Uterus (tissue), 4 donors: ENCODE results near the gene FADS3. TPM values are rescaled to one million over a fixed set of nuclear protein-coding genes. Genes with fewer than 3 reads are reported as not detected.
A peak's percentile ranks its signal among the peaks of the same experiment; 100 is the strongest.

Experiments
- DNase-seq, 2 donors: peaks; one replicate each; pipeline ENCODE4 v3.0.0-alpha.2; 2019 to 2020
- H3K27ac ChIP-seq, 2 donors: fragments of 200-600 bp; sonication (generic); 1 replicate in 1 of 2; 2 replicates in 1 of 2; pipeline ENCODE4 v1.5.1; 2016 to 2018
- H3K27me3 ChIP-seq, 2 donors: fragments of 200-600 bp; sonication (generic); one replicate each; pipeline ENCODE4 v1.5.1; 2018 to 2019; ENCODE audit warnings: control low read depth in 1 of 2
- H3K36me3 ChIP-seq, 2 donors: fragments of 200-600 bp; sonication (generic); one replicate each; pipeline ENCODE4 v1.5.1; 2019; ENCODE audit warnings: control low read depth in 1 of 2
- H3K4me1 ChIP-seq, 2 donors: fragments of 200-600 bp; sonication (generic); one replicate each; pipeline ENCODE4 v1.5.1; 2018 to 2019; ENCODE audit warnings: control low read depth in 1 of 2
- H3K4me3 ChIP-seq, 2 donors: fragments of 200-600 bp; sonication (generic); 1 replicate in 1 of 2; 2 replicates in 1 of 2; pipeline ENCODE4 v1.5.1; 2018 to 2019; ENCODE audit warnings: mild to moderate bottlenecking in 1 of 2
- H3K9me3 ChIP-seq, 2 donors: fragments of 200-600 bp; sonication (generic); one replicate each; pipeline ENCODE4 v1.5.1; 2019; ENCODE audit warnings: control low read depth in 1 of 2
- POLR2A ChIP-seq, 2 donors: fragments of 450-650 bp; IDR thresholded peaks; one replicate each; pipeline ENCODE4 v1.6.1; 2016; ENCODE audit warnings: antibody characterized with exemption in 2 of 2, mild to moderate bottlenecking in 1 of 2, moderate library complexity in 1 of 2
- intact Hi-C: fragments of 100-400 bp; cut with DNase I; formaldehyde crosslinking; loops from one replicate; pipeline ENCODE4 v1.15.1; 2023; ENCODE audit warnings: low total_unique reads
- total RNA-seq, 4 donors: library from RNA; depleted of rRNA in 3 of 4; stranded (reverse); fragments of >200 nt in 3 of 4; gene quantifications; one replicate each; pipeline versions ENCODE4 v1.1.0 to v1.2.4, GENCODE V29; 2014 to 2023
- TF ChIP-seq, protein P1 (sequence below), 4 experiments: fragments of 200-600 bp in 2 of 4; fragments of 450-650 bp in 2 of 4; sonication (generic) in 2 of 4; IDR thresholded peaks; one replicate each; pipeline ENCODE4 v1.5.1; 2016 to 2019; ENCODE audit warnings: antibody characterized with exemption in 4 of 4, mild to moderate bottlenecking in 2 of 4, moderate library complexity in 1 of 4
- donor health status: DM: yes; HTN: yes; CAD: no.

FADS3 gene
- total RNA-seq, 4 donors from 2014 or later, result 18.2 to 74.6 (median 32.0) TPM

- TF ChIP-seq, protein P1, sequence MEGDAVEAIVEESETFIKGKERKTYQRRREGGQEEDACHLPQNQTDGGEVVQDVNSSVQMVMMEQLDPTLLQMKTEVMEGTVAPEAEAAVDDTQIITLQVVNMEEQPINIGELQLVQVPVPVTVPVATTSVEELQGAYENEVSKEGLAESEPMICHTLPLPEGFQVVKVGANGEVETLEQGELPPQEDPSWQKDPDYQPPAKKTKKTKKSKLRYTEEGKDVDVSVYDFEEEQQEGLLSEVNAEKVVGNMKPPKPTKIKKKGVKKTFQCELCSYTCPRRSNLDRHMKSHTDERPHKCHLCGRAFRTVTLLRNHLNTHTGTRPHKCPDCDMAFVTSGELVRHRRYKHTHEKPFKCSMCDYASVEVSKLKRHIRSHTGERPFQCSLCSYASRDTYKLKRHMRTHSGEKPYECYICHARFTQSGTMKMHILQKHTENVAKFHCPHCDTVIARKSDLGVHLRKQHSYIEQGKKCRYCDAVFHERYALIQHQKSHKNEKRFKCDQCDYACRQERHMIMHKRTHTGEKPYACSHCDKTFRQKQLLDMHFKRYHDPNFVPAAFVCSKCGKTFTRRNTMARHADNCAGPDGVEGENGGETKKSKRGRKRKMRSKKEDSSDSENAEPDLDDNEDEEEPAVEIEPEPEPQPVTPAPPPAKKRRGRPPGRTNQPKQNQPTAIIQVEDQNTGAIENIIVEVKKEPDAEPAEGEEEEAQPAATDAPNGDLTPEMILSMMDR (IDR thresholded peaks at IDR 0.05), result no peak
- TF ChIP-seq POLR2A (IDR thresholded peaks at IDR 0.05), result no peak
- intact Hi-C loops, result no loop called here
- Histone ChIP-seq H3K9me3 (no peaks in the 10 kb centered on the region), H3K4me1 (no peaks in the 10 kb centered on the region), H3K27me3 (no peaks in the 10 kb centered on the region), H3K4me3 (no peak overlapping the region), H3K27ac (no peak overlapping the region), H3K36me3 (no peaks in the 10 kb centered on the region)
- no peak for DNase-seq
Measured at GRCh38 chr11:61874853-61875252, 16.5 kb downstream of the FADS3 start.

GRCh38 chr11:61874377-61874809, 17.0 kb downstream of the FADS3 start:
- Histone ChIP-seq H3K36me3 (no peaks in the 10 kb centered on the region), H3K4me1 (no peaks in the 10 kb centered on the region), H3K27ac (no peak overlapping the region), H3K4me3 (no peak overlapping the region), H3K9me3 (no peaks in the 10 kb centered on the region), H3K27me3 (no peaks in the 10 kb centered on the region)
- intact Hi-C loops, result no loop called here
- DNase-seq, result no peak
- TF ChIP-seq, protein P1 (IDR thresholded peaks at IDR 0.05), result no peak
- no peak for TF ChIP-seq POLR2A (IDR thresholded peaks at IDR 0.05)

- intact Hi-C loops, result no loop called here
- Histone ChIP-seq H3K27ac (no peak overlapping the region), H3K36me3 (no peaks in the 10 kb centered on the region)
Measured at GRCh38 chr11:61873588-61874376, 17.6 kb downstream of the FADS3 start.

DNA sequence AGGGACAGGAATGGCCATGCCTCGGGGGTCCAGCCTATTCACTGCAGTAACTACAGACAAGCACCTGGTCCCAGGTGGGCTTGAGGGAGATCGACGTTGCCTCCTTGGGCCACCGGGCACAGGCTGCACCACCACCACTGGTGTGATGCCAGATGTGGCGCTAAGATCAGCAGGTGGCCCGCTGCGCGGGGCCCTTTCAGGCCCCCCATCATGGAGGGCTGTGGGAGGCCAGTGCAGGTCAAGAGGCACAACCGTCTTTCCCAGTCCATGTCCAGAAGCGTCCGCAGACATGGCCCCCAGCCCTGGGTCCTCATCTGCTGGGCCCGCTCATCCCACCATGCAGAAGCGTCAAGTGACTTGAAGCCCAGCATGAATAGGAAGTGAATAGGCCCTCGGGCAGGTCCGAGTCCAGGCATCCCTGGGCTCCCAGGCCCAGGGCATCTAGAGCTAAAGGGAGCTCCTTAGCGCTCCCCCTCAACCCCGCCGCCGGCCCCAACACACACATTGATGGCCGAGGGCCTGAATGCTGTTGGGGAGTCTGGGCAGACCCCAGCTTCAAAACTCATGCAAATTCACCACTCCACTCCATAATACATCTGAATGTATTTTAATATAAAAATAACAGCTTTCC, 18.3 kb downstream of the FADS3 start:
- Histone ChIP-seq H3K9me3 (no peaks in the 10 kb centered on the region), H3K36me3 (no peaks in the 10 kb centered on the region), H3K27me3 (no peaks in the 10 kb centered on the region), H3K4me1 (no peaks in the 10 kb centered on the region), H3K4me3 (no peak overlapping the region), H3K27ac (no peak overlapping the region)
- TF ChIP-seq, protein P1 (IDR thresholded peaks at IDR 0.05), result no peak
- no peak for TF ChIP-seq POLR2A (IDR thresholded peaks at IDR 0.05)
- intact Hi-C loops, result no loop called here
- no peak for DNase-seq

More at GRCh38 chr11:61873588-61874376, 17.6 kb downstream of the FADS3 start:
- H3K4me3 ChIP-seq, result no peak overlapping the region
- H3K9me3 ChIP-seq, result no peaks in the 10 kb centered on the region
- no peak for TF ChIP-seq POLR2A (IDR thresholded peaks at IDR 0.05)
- TF ChIP-seq, protein P1 (IDR thresholded peaks at IDR 0.05), result no peak
- no peaks in the 10 kb centered on the region for H3K27me3 ChIP-seq
- DNase-seq, result no peak
- no peaks in the 10 kb centered on the region for H3K4me1 ChIP-seq

GRCh38 chr11:61871158-61871597, 20.2 kb downstream of the FADS3 start:
- Histone ChIP-seq H3K4me1 (no peaks in the 10 kb centered on the region), H3K4me3 (no peak overlapping the region), H3K27ac (peak overlapping the region; percentile 58 to 66), H3K27me3 (no peaks in the 10 kb centered on the region), H3K9me3 (no peaks in the 10 kb centered on the region), H3K36me3 (no peaks in the 10 kb centered on the region)
- no peak for TF ChIP-seq POLR2A (IDR thresholded peaks at IDR 0.05)
- TF ChIP-seq, protein P1 (IDR thresholded peaks at IDR 0.05), result peak; percentile 84 to 96 (median 94)
- intact Hi-C loops, result no loop called here
- DNase-seq, result peak; percentile 74 to 83
